T1000 (cell line): ENCODE measurements around the gene RHOBTB1.
A peak's percentile ranks its signal among the peaks of the same experiment; 100 is the strongest.
"Not testable (repeated sequence)": the region's sequence is repeated elsewhere in the genome, so short reads cannot be mapped to it uniquely, and the experiment has no call there.

Experiments used
- DNase-seq: peaks from one replicate; lab custom pipeline; 2025; ENCODE audit warnings: mixed read lengths; lab: John Stamatoyannopoulos, UW

Gene RHOBTB1

DNA sequence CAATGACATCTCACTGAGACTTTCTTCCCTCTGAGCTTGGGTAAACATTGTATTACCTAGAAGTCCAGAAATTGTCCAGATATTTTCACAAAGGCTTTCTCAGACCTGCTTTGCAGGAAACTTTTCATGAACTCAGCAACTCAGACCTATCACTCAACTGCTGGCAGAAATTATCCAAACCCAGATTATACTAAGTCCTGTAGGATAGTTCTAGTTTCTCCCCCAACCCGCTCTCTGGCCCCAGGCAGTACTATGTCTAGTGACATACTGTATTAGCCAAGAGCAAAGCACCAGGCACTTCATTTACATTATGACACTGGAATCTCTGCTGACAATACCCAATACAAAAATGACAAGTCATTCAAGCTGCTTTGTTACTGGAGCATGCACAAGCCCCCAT lies 75.0 kb downstream of the RHOBTB1 start:
- no peak for DNase-seq

DNA sequence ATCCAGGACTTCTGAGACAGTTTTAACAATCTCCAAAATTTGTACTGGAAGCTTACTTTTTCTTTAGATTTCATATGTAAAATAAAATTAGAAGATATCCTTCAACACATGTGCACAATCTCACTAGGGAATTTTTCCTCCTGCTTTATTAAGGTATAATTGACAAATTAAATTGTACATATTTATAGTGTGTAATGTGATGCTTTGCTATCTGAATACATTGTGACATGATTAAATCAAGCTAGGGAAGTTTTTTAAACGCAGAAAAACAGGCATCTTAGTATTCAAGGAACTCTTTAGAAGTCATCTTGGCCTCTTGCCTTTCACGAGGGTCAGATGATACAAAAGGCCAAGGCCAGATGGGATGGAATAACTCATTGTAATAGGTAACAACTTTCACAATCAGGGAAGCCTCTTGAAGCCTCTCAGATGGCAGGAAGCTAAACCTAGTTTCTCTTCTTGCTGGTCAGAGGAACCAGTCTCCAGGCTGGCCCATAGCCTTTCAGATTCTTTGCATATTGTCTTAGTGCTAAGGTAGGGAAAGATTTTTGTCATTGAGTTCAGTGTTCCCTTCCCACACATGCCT lies 78.7 kb downstream of the RHOBTB1 start:
- DNase-seq = no peak

DNA sequence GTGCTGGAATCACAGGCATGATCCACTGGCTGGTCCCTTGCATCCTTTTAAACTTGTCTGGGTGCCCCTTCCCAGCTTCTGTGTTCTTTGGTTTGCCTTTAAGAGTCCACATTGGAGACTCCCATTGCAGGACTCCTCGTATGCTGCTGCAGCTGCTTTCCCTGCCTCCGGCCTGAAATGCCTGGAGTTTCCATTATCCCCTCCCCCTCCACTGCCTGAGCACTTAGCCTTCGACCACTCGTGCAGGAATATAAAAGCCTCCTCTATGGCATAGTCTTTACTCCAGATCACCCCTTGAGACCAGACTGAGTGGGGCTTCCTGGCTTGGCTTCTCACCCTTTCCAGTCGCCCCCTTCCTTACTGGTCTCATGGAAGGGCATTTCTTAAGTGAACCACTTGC lies 80.2 kb downstream of the RHOBTB1 start:
- DNase-seq = no peak

DNA sequence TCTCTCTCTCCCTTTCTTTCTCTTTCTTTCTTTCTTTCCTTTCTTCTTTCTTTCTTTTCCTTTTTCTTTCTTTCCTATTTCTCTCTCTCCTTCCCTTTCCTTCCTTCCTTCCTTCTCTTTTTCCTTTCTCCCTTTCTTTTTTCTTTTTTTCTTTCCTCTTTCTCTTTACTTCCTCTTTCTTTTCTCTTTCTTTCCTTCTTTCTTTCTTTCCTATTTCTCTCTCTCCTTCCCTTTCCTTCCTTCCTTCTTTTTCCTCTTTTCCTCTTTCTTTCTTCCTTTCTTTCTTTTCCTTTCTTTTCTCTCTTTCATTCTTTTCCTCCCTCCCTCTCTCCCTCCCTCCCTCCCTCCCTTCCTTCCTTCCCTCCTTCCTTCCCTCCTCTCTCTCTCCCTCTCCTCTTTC lies 81.5 kb downstream of the RHOBTB1 start:
- DNase-seq = no peak

DNA sequence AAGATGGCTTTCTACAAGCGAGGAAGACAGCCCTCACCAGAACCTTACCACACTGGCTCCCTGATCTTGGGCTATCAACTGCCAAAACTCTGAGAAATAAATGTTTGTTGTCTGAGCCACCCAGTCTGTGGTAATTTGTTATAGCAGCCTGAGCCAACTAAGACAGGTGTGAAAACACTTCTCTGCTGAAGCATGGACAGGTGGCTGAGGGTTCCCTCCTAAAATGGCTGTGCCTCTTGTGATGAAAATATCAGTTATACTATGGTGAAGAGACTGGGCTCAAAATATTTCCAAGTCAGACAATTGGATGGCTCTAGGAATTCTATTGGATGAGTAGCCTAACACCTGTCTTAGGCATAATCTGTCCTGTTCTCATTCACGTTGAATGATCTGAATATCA lies 87.6 kb downstream of the RHOBTB1 start:
- no peak for DNase-seq

DNA sequence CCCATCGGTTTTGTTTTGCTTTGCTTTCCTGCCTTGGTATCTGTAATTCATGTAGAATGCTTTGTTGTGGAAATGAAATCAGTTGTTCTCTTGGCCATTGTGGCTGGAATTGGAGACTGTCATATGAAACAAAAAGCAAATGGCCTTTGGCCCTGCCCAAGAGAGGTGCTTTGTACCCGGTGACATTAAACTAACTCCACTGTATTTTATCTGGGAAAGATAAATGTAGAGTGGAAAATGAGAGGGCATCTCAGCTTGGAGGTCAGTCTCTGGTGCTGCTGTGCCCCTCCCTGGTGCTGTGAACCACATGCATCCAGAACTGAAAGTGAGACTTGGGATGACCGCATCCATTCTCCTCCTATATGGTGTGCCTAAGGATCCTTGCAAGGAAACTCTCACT lies 90.3 kb downstream of the RHOBTB1 start:
- DNase-seq = no peak

DNA sequence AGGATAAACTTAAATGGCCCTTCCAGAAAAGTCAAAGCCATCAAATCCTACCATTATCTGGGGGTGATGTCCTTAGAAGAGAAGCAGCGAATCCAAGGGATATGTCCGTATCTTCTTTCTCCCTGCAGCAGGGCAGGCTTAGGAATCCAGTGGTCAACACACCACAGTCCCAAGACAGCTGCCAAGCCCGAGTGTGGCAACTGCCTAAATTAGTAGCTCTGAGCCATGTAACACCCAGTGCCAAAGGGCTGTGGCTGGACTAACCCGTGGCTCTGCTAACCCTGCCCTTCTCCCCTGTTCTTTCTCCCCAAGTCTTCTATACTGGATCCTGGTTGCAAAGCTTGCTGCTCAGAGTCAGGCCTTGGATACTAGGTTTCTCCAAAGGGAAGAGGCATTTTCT lies 90.9 kb downstream of the RHOBTB1 start:
- no peak for DNase-seq

DNA sequence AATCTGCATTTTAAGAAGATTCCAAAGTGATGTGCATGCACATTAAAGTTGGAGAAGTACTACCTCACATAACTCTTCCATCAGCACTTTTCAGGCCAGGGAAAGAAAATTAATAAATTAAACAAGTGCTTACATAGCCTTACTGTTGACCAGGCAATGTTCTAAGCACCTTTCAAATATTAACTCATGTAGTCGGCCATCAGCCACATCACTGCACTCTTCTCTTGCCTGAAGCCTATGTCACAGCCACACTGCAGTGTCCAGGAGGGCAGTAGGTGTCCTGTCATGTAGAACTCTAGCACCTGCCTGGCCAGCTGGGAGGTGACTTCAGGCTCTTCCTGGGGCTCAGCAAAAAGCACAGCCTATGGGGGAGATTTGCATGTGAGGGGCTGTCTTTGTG lies 94.2 kb downstream of the RHOBTB1 start:
- no peak for DNase-seq

DNA sequence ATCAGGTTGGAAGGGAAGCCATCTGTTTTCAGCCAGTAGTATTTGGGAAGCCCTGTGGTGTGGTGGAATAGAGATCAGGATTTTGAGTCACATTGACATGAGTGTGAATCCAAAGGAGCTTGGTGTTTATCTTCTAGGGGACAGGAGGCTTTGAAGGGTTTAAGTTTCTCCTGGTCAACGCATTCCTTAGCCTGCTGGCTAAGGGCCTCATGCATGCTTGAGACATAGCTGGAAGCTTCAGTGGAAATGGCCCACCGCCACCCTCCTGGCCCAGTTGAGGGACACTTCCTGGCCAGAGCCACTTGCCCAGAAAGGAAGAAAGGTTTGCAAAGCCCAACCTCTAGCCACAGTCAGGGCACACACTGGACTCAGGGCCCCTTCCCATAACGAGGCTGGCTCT lies 94.8 kb downstream of the RHOBTB1 start:
- no peak for DNase-seq

DNA sequence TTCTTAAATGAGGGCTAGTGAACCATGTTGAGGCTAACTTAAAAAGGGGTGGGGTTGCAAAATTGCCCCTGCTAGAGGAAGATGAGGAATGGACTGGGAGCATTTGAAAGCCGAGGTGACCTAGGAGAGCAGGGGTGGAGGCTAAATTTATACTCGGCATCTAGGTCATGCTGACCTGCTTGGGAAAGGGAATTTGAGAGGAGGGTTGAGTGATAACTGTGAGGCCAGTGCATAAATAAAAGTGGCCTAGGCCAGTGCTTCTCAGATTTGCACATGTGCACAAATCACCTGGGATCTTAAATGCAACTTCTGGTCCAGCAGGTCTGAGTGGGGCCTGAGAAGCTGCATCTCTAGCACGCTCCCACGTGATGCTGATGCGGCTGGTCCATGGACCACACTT lies 95.3 kb downstream of the RHOBTB1 start:
- no peak for DNase-seq

DNA sequence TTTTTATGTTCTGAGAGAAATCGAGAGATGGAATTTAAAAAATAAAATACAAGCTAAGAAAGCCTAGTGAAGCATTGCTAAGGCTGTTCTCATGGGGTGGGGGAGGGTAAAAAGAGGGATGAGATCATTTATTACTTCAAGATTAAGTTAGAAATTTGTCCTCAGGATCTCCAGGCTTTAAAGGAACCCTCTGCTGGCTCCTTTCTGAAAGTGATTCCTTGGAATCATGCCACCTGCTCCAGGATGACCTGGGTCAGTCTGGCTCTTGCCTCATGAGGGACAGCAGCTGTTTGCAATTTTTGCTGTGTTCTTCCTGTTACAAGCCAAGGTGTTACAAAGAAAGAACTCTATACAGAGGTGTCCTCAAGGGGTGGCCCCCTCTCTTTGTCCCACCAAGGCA lies 95.9 kb downstream of the RHOBTB1 start:
- no peak for DNase-seq

DNA sequence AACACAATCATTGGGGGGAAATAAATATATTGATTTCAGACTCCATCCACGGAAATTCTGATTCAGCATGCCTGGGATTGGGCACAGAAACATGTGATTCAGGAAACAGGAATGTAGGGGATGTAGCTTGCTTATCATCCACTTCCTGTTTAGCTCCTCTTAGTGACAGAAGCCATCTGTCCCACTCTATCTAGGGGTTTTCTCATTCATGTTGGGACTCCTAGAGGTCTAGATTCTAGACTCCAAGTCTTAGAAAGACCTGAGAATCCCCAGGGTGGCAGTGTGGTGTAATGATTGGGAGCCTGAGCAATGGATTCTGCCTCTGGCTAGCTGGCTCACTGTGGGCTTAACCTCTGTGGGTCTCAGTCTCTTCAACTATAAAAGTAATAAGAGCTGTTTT lies 97.8 kb downstream of the RHOBTB1 start:
- no peak for DNase-seq

DNA sequence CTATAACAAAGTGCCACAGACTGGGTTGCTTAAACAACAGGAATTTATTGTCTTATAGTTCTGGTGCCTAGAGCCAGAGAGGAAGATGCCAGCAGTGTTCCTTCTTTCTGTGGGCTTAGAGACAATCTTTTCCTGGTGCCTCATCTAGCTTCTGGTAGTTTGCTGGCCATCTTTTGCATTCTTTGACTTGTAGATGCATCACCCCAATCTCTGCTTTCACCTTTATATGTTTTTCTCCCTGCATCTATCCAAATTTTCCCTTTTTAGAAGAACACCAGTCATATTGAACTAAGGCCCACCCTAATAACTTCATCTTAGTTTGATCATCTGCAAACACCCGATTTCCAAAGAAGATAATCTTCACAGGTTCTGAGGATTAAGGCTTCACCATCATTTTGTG lies 98.9 kb downstream of the RHOBTB1 start:
- DNase-seq = no peak

DNA sequence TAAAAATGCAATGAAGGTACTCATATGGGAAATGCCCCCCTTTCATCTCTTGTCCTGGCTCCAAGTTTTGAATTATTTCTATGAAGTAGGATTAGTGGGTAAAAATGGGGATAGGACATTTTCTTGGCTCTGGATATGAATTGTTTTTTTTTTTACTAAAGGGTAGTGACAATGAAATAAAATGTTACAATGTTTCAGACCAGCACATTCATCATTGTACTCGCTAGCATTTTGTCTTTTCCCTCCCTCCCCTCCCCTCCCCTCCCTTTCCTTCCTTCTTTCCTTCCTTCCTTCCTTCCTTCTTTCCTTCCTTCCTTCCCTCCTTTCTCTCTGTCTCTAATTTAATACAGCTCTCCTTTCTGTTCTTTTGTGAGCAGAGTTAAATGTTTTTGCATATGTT lies 101.3 kb downstream of the RHOBTB1 start:
- no peak for DNase-seq

DNA sequence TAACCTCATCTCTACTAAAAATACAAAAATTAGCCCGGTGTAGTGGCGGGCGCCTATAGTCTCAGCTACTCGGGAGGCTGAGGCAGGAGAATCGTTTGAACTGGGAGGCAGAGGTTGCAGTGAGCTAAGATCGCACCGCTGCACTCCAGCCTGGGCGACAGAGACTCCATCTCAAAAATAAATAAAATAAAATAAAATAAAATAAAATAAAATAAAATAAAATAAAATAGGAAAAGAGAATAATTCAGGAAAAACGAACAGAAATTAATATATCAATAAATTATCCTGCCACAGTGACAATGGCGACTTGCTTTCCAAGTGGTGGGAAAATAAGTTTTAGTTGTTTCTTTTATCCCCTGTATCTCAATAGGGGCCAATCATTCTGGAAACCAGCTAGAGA lies 102.8 kb downstream of the RHOBTB1 start:
- DNase-seq = not testable (repeated sequence)

DNA sequence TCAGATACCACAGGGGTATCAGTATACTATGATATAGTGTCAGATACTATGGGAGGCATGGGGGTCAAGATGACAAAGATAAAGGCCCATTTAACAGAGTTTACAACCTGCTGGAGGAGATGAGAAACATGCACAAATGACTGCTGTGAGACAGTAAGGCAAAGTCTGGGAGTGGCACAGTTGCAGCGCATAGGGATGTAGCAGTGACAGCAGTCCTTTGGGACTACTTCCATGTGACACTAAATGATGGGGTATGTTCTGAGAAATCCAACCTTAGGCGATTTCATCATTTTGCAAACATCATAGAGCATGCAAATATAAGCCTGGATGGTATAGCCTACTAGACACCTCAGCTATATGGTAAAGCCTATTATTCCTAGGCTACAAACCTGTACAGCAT lies 108.9 kb downstream of the RHOBTB1 start:
- no peak for DNase-seq

DNA sequence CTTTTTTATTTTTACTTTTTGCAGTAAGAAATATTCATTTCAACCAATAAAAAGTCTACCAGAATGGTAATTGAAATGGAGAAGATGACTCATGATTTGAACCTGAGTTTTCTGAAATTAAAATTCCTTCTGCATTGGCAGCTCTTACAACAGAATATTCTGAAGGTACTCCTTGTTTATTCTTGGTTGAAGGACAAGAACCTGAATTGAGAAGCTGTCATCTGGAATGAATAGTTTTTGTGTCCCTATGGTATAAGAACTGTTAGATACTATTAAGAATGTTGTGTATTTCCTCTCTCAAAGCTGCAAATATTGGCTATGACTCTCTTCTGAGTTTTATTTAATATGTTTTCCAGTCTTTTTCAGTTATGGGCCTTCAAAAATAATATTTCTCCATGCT lies 109.6 kb downstream of the RHOBTB1 start:
- DNase-seq = no peak

DNA sequence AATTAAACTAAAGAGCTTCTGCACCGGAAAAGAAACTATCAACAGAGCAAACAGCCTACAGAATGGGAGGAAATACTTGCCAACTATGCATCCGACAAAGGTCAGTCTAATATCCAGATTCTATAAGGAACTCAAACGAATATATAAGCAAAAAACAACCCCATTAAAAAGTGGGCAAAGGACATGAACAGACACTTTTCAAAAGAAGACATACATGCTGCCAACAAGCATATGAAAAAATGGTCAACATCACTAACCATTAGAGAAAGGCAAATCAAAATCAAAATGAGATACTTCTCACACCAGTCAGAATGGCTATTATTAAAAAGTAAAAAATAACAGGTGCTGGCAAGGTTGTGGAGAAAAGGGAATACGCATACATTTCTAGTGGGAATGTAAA lies 111.8 kb downstream of the RHOBTB1 start:
- not testable (repeated sequence) for DNase-seq

DNA sequence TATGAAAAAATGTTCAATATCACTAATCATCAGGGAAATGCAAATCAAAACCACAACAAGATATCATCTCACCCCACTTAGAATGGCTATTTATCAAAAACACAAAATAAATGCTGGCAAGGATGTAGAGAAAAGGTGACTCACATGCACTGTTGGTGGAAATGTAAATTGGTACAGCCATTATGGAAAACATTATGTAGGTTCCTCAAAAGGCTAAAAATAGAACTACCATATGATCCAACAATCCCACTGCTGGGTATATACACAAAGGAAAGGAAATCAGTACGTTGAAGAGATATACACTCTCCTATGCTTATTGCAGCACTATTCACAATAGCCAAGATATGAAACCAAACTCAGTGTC lies 115.5 kb downstream of the RHOBTB1 start:
- no peak for DNase-seq

DNA sequence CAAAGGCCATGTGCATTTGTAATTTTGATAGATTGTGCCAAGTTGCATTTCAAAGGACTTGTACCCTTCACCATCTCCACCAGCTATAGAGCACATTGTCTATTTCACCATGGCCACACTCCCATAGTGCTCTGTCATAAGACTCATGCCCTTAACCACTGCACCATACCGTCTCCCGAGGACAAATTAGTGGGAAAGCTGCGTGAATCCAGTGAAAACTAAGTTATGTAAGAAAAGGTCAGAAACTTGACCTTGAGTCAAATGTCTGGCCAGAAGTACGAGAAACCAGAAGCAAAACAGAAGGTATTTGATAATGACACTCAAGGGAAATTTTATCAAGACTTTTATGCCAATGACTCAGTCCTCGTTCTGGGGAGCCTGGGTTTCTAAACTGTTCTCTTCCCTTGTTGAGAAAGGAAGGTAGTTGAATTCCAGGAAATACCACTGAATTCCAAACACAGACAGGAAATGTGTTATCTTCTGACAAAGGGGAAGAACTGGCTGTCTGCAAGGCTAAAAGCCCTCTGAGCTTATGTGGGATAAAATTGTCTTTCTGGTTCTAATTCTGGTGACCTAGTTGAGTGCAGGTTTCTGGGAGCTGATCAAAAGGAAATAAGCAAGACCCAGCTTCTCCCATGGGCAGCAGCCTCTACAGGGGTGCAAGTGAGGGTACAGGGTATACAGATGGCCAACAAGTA lies 116.0 kb downstream of the RHOBTB1 start:
- DNase-seq = peak; percentile 32

DNA sequence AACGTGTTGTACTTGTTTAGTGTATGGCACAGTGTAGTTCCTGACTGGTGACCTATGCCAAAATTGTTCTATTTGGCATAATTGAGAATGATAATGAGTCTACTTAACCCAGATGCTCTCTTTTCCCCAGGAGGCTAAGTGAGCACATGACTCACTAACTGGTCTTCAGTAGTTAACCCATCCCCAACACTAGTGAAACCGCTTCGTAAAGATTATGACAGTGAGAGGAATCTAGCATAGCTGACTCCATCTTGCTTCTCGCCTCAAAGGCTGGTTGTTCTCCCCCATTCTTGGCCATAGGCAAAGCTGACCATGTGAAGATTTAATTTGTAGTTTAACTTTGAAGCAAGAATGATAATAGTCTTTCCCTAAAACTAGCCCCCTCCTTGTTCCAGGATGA lies 118.5 kb downstream of the RHOBTB1 start:
- DNase-seq = no peak

DNA sequence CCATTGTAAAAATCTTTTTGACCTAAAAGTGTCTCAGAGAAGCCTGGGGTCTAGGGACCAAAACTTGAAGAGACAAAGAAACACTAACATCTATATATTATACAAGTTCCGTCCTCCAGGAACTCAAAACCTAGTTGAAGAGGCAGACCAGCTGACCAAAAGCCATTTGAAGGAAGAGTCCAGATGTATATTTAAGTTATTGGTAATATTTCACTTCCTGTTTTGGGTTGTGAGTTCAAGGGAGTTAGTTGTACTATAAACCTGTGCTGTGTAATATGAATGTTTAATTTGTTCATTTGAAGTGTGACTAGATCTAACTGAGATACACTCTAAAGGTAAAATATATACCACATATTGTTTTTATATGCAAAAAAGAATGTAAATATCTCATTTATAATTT lies 120.7 kb downstream of the RHOBTB1 start:
- no peak for DNase-seq

DNA sequence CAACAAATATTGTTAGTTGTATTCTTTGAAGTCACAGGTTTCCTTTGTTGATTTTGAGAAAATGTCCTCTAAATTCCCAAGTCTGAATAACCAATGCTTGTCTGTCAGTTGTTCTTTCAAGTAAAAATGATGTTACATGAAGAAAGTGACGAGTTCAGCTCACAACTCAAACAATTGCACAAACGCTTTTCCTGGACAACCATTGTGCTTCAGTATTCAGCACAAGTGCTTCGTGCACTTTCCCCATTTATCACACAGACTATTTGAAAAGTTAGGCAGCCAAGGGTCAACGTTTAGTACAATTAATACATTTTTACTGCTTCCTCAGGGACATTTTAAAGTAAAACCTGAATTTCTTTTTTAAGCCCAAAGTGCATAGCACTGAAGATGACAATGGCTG lies 121.2 kb downstream of the RHOBTB1 start:
- DNase-seq = no peak

DNA sequence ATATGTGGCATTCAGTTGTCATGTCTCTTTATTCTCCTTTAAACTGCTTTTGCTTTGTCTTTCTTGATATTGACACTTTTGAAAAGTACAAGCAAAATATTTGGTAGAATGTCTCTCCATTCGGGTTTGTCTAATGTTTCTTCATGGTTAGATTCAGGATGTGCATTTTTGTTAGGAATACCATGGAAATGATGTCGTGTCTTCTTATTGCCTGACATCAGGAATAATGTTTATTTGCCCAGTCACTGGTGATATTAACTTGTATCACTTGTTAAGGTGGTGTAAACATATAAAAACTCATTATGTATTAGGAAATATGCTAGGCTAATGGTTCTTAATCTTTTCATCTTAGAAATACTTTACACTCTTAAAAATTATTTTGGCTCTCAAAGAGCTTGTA lies 122.3 kb downstream of the RHOBTB1 start:
- no peak for DNase-seq
